ENCODE data around the gene C11orf68.

DNA sequence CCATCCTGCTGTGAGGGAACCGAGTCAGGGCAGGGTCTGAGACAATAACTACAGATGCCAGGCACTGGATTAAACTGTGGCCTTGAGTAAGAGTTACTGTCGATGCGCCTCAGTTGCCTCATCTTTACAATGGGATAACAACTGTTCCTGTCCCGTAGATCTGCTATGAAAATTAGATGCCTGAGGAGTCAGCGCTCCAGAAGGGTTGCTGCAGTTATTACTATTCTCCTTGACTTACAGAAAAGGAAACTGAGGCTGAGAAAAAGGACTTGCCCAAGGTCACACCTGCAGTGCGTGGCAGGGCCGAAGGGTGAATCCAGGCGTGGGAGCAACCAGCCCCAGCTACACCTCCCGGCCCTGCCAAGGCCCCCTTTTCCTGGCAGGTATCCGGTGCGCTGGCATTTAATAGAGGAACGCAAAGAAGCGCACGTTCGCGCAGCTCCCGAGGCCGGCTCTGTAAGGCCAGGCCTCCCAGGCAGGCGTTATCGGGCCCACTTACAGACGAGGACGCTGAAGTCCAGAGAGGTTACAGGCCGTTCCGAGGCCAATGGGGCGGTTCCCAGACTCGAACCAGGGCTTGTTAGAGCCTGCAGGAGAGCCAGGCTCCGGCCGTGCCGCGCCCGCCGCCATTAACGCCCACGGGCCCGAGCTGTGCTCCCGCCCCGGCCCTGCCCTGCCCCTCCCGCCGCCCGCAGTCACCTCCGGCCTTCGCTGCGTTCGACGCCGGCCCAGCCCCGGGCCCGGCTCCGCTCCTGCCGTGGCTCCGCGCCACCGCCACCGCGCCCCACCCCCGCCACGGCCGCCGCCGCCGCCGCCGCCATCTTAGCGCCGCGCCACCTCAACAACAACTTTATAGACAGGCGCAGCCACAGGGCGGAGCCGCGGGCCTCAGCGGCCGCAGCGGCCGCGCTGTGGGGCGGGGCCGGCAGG is at the start of gene C11orf68:
- TF ChIP-seq, protein P1, sequence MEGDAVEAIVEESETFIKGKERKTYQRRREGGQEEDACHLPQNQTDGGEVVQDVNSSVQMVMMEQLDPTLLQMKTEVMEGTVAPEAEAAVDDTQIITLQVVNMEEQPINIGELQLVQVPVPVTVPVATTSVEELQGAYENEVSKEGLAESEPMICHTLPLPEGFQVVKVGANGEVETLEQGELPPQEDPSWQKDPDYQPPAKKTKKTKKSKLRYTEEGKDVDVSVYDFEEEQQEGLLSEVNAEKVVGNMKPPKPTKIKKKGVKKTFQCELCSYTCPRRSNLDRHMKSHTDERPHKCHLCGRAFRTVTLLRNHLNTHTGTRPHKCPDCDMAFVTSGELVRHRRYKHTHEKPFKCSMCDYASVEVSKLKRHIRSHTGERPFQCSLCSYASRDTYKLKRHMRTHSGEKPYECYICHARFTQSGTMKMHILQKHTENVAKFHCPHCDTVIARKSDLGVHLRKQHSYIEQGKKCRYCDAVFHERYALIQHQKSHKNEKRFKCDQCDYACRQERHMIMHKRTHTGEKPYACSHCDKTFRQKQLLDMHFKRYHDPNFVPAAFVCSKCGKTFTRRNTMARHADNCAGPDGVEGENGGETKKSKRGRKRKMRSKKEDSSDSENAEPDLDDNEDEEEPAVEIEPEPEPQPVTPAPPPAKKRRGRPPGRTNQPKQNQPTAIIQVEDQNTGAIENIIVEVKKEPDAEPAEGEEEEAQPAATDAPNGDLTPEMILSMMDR (IDR thresholded peaks at IDR 0.05): no peak
- TF ChIP-seq POLR2A (IDR thresholded peaks at IDR 0.05): peak; percentile 61 to 83

Measured in uterus (tissue), 2 donors.